Endometrium (tissue), 2 donors: Measurements from ENCODE around the gene NXPH1.
"Not testable (repeated sequence)": the region's sequence is repeated elsewhere in the genome, so short reads cannot be mapped to it uniquely, and the experiment has no call there.

Source experiments
- FAIRE-seq: peaks from 2 replicates; lab custom pipeline; 2012; peaks lifted over from hg19 to GRCh38; lab: Jason Lieb, UNC
- donor health status: control.
- donor health status: control.

NXPH1 gene

DNA sequence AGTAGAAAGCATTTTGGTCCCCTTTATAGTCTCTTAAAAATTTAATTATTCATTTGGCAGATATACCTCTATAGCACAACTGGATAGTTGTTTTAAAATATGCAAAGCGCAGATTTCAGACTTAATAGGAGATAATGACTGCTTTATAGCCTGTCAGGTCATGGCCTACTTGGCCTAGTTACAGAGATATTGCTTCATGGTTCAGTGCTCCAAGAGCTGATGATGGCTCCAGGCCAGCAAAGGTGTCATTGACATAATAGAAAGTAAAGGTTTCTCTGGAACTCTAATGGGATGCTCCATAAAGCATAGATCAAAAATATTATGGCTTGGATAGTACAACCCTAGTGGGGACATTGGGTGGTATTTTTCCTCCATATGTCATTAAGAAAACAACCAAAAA is 285.7 kb downstream of the NXPH1 start:
- no peak for FAIRE-seq

DNA sequence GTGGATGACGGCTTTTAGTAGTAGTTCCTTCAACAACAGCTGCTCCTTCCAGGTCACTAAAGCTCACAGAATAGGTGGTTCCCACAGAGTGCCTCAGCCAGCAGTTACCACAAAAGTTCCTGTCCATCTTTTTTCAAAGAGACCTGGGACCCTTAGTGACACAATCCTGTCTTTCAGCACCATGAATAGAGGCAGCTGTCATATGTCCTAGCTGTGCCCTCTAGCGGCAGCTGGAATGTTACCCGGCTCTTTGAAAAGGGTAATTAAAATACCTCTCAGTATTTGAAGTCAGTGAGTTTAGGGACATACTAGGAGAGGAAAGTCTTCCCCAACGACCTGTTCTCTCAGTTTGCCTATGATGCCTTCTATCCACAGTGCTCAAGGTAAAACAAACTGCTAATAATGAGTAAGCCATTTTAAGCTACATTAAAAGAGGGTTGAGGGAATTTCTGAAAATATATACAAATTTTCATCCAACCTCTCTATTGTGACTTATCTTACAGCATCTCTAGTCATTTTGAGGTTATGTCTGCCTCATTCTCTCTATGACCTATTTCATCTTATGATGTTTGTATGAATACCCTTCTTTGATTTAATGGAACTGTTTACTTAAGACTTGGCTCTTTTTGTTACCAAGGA is 290.8 kb downstream of the NXPH1 start:
- no peak for FAIRE-seq

- FAIRE-seq, result not testable (repeated sequence)
Measured at GRCh38 chr7:8731756-8732155, 298.3 kb downstream of the NXPH1 start.

- FAIRE-seq, result no peak
Measured at GRCh38 chr7:8739837-8740236, 306.4 kb downstream of the NXPH1 start.

DNA sequence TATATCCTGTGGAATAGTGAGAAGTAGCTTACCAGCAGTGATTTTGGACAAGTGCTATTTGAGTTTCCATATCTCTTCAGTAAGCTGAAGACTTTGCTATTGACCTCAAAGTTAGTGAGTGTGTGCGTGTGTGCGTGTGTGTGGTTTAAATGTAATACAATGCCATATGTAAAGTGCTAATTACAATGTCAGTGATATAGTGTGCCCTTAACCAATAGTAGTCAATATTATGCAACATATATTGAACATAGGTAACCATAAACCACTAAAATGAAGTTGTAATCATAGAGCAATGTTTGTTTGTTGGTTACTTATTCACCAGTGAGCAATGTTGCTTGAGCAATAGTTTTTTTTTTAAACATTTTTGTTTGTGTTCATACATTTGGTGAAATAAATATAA is 309.4 kb downstream of the NXPH1 start:
- no peak for FAIRE-seq

GRCh38 chr7:8747338-8747737 is 313.9 kb downstream of the NXPH1 start:
- FAIRE-seq, result no peak

DNA sequence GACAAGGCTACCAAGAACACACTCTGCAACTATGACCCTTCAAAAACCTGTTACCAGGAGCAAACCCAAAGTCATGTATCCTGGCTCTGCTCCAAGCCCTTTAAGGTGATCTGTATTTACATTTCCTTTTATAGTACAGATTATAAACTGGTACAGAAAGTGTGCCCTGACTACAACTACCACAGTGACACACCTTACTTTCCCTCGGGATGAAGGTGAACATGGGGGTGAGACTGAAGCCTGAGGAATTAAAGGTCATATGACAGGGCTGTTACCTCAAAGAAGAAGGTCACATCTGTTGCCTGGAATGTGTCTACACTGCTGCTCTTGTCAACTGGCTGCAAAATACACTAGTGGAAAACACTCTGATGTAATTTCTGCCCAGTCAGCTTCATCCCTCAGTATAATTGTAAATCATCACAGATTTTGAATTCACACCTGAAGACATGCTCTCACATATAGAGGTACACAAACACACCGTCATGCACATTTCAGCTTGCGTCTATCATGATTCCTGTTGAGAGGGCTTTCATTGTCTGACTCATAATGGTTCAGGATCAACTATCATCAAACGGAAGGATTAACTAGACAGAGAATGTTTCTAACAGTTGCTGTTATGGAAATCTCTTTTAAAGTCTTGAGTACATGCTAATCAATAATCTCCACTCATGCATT is 318.3 kb downstream of the NXPH1 start:
- FAIRE-seq, result no peak

DNA sequence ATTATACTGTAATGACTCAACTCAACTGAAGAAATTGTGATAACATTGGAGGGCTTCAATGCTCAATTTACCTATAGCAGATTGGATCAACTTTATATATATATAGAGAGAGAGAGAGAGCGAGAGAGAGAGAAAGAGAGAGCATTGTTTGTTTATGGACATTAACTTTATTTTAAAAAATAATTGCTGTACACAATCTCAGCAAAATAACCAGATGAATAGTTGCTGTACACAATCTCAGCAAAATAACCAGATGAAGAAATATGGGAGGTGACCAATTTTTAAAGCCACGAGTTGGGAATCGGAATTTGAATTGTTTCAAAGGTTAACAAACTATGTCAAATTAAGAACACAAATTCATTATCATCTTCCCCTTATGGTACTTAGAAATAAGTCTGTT is 319.9 kb downstream of the NXPH1 start:
- FAIRE-seq, result no peak

- FAIRE-seq, result no peak
Measured at GRCh38 chr7:8761731-8762130, 328.3 kb downstream of the NXPH1 start.

DNA sequence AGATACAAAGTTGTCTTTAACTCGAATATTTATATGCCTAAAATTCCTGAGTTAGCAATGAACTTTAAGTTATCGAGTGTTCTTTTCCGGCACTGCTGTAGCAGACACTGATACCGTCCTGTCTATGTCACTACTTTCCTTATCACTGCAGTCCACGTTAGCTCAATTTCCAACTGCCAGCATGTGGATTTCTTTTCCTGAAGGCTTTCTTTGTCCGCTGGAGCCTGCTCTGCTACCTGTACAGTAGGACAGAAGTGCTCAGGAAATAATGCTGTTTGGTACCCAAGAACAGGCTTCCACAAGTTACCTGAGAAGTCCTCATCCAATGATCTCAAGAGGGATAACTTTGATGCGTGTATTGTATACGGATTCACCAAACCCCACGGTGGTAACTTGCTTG is 329.4 kb downstream of the NXPH1 start:
- FAIRE-seq, result no peak

DNA sequence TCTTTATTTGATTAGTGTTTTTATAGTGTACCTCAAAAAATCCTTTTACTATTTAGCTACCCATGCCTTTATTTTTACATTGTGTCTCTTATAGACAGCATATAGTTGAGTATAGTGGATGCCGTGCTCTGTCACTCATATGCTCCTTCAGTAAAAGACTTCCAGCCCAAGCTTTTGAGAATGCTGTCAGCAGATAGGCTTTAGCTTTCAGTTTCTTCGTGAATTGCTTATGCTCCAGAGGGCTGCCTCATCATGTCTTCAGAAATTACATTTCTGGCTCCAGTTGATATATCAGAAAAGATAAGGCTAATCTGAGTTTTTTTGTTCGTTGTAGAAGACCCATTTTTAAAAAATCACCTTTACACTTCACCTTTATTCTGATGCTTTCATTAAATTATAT is 332.0 kb downstream of the NXPH1 start:
- FAIRE-seq, result no peak

DNA sequence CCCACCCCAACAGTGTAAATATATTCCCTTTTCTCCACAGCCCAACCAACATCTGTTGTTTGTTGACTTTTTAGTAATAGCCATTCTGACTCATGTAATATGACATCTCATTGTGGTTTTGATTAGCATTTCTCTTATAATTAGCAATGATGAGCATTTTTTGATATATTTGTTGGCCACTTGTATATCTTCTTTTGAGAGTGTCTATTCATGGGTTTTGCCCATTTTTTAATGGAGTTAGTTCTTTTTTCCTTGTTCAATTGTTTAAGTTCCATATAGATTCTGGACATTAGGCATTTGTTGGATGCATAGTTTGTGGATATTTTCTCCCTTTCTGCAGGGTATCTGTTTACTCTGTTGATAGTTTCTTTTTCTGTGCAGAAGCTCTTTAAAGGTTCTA is 340.1 kb downstream of the NXPH1 start:
- no peak for FAIRE-seq

- no peak for FAIRE-seq
Measured at GRCh38 chr7:8778459-8778858, 345.1 kb downstream of the NXPH1 start.

GRCh38 chr7:8781166-8781565 is 347.8 kb downstream of the NXPH1 start:
- no peak for FAIRE-seq

GRCh38 chr7:8783229-8783628 is 349.8 kb downstream of the NXPH1 start:
- FAIRE-seq, result no peak

DNA sequence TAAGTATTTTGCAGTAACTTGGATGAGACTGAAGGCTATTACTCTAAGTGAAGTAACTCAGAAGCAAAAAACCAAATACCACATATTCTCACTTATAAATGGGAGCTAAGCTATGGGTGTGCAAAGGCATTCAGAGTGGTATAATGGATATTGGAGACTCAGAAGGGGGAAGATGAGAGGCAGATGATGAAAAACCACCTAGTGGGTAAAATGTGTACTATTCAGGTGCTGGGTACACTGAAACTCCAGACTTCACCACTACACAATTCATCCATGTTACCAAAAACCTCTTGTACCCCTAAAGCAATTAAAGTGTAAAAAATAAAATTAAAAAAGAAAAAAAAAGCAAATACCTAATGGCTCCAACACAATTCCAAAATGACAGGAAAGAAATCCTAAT is 351.7 kb downstream of the NXPH1 start:
- FAIRE-seq, result no peak

DNA sequence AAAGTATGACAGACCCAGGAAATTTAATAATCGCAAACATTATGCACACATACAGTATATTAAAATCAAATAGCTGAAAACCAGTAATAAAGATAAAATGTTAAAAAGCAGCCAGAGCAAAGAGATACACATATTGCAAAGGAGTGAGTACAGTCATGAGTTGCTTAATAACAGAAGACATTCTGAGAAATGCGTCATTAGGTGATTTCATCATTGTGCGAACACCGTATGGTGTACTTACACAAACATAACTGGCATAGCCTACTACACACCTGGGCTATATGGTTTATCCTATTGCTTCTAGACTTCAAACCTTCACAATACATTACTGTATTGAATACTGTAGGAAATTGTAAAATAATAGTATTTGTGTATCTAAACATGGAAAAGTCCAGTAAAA is 367.6 kb downstream of the NXPH1 start:
- FAIRE-seq, result no peak
